ENCODE measurements around the gene OLIG2.

The OLIG2 gene

GRCh38 chr21:32990666-32991065, 35.1 kb upstream of the OLIG2 start:
- TF ChIP-seq CTCF (conservative IDR thresholded peaks at IDR 0.05; ENCODE audit: low read length) (no peak), EZH2phosphoT487 (IDR thresholded peaks at IDR 0.05; ENCODE audit: borderline replicate concordance) (no peak)
- no peaks in the 10 kb centered on the region for H3K36me3 ChIP-seq (ENCODE audit: insufficient read depth, low read length)
- no peak overlapping the region for H2AFZ ChIP-seq (ENCODE audit: low read length)
- H3K4me1 ChIP-seq (ENCODE audit: insufficient read depth, low read length, poor library complexity, severe bottlenecking) = no peaks in the 10 kb centered on the region
- H3K4me2 ChIP-seq (ENCODE audit: low read depth, low read length, poor library complexity, severe bottlenecking) = no peak overlapping the region
- no peaks in the 10 kb centered on the region for H3K9me2 ChIP-seq (replicated peaks; ENCODE audit: low read depth, low read length)
- H3K79me2 ChIP-seq (ENCODE audit: insufficient read depth, low read length) = no peaks in the 10 kb centered on the region
- H3K9me3 ChIP-seq (ENCODE audit: insufficient read depth, low read depth, low read length) = no peaks in the 10 kb centered on the region
- H3K27me3 ChIP-seq (ENCODE audit: insufficient read depth, low read length, poor library complexity, severe bottlenecking) = no peaks in the 10 kb centered on the region
- H3K4me3 ChIP-seq (ENCODE audit: low read length, poor library complexity, severe bottlenecking) = no peak overlapping the region
- H3F3A ChIP-seq (ENCODE audit: low read depth) = no peaks in the 10 kb centered on the region
- no peak overlapping the region for H3K9ac ChIP-seq (ENCODE audit: low read depth, low read length, poor library complexity, severe bottlenecking)
- no peaks in the 10 kb centered on the region for H4K20me1 ChIP-seq (ENCODE audit: insufficient read depth, low read length, poor library complexity, severe bottlenecking)

GRCh38 chr21:32991361-32991760, 34.4 kb upstream of the OLIG2 start:
- Histone ChIP-seq H3K27me3 (ENCODE audit: insufficient read depth, low read length, poor library complexity, severe bottlenecking) (no peaks in the 10 kb centered on the region), H3K36me3 (ENCODE audit: insufficient read depth, low read length) (no peaks in the 10 kb centered on the region), H3K4me1 (ENCODE audit: insufficient read depth, low read length, poor library complexity, severe bottlenecking) (no peaks in the 10 kb centered on the region), H3K4me2 (ENCODE audit: low read depth, low read length, poor library complexity, severe bottlenecking) (no peak overlapping the region), H3K79me2 (ENCODE audit: insufficient read depth, low read length) (no peaks in the 10 kb centered on the region), H3K9me3 (ENCODE audit: insufficient read depth, low read depth, low read length) (no peaks in the 10 kb centered on the region), H3K9me2 (replicated peaks; ENCODE audit: low read depth, low read length) (no peaks in the 10 kb centered on the region), H2AFZ (ENCODE audit: low read length) (no peak overlapping the region), H3K4me3 (ENCODE audit: low read length, poor library complexity, severe bottlenecking) (no peak overlapping the region), H3F3A (ENCODE audit: low read depth) (no peaks in the 10 kb centered on the region), H3K9ac (ENCODE audit: low read depth, low read length, poor library complexity, severe bottlenecking) (no peak overlapping the region), H4K20me1 (ENCODE audit: insufficient read depth, low read length, poor library complexity, severe bottlenecking) (no peaks in the 10 kb centered on the region)
- TF ChIP-seq CTCF (conservative IDR thresholded peaks at IDR 0.05; ENCODE audit: low read length) (no peak), EZH2phosphoT487 (IDR thresholded peaks at IDR 0.05; ENCODE audit: borderline replicate concordance) (no peak)

GRCh38 chr21:32993894-32994293, 31.8 kb upstream of the OLIG2 start:
- Histone ChIP-seq H3K4me2 (ENCODE audit: low read depth, low read length, poor library complexity, severe bottlenecking) (no peak overlapping the region), H3K4me3 (ENCODE audit: low read length, poor library complexity, severe bottlenecking) (no peak overlapping the region), H3K9ac (ENCODE audit: low read depth, low read length, poor library complexity, severe bottlenecking) (no peak overlapping the region), H3K36me3 (ENCODE audit: insufficient read depth, low read length) (no peaks in the 10 kb centered on the region), H3K9me2 (replicated peaks; ENCODE audit: low read depth, low read length) (no peaks in the 10 kb centered on the region), H3K27me3 (ENCODE audit: insufficient read depth, low read length, poor library complexity, severe bottlenecking) (no peaks in the 10 kb centered on the region), H3K9me3 (ENCODE audit: insufficient read depth, low read depth, low read length) (no peaks in the 10 kb centered on the region), H3K4me1 (ENCODE audit: insufficient read depth, low read length, poor library complexity, severe bottlenecking) (no peaks in the 10 kb centered on the region), H3K79me2 (ENCODE audit: insufficient read depth, low read length) (no peaks in the 10 kb centered on the region), H4K20me1 (ENCODE audit: insufficient read depth, low read length, poor library complexity, severe bottlenecking) (no peaks in the 10 kb centered on the region), H3F3A (ENCODE audit: low read depth) (no peaks in the 10 kb centered on the region), H2AFZ (ENCODE audit: low read length) (no peak overlapping the region)
- TF ChIP-seq CTCF (conservative IDR thresholded peaks at IDR 0.05; ENCODE audit: low read length) = no peak
- TF ChIP-seq EZH2phosphoT487 (IDR thresholded peaks at IDR 0.05; ENCODE audit: borderline replicate concordance) = no peak
